K562 (cell line): ENCODE data around the gene ZNF594. TPM values are rescaled to one million over a fixed set of nuclear protein-coding genes. Genes with fewer than 3 reads are reported as not detected.
A peak's percentile ranks its signal among the peaks of the same experiment; 100 is the strongest.

Experiments used
- CCNT2 ChIP-seq: IDR thresholded peaks from 2 replicates; pipeline ENCODE4 v1.6.1; 2011; ENCODE audit warnings: borderline replicate concordance, low read depth, mild to moderate bottlenecking, moderate library complexity, mixed read lengths, low read length; ENCODE audit not compliant: insufficient read length; ENCODE audit errors: extremely low read depth
- MAX ChIP-seq: sonication (generic); formaldehyde crosslinking; IDR thresholded peaks from 2 replicates; pipeline ENCODE4 v1.9.0; 2022; ENCODE audit warnings: mild to moderate bottlenecking, missing genetic modification reagents
- NCOR1 ChIP-seq: fragments of 450-650 bp; IDR thresholded peaks from 2 replicates; pipeline ENCODE4 v1.6.1; 2016; ENCODE audit warnings: mild to moderate bottlenecking, moderate library complexity
- NKRF ChIP-seq: fragments of 450-650 bp; IDR thresholded peaks from 2 replicates; pipeline ENCODE4 v1.6.1; 2016; ENCODE audit warnings: borderline replicate concordance
- PHF20 ChIP-seq: fragments of 450-650 bp; IDR thresholded peaks from 2 replicates; pipeline ENCODE4 v1.6.1; 2018; ENCODE audit not compliant: partially characterized antibody
- POLR2H ChIP-seq: IDR thresholded peaks from 2 replicates; pipeline ENCODE4 v1.6.1; 2016; ENCODE audit warnings: missing genetic modification characterization, low read depth, mild to moderate bottlenecking, control low read depth, missing compliant biosample characterization, moderate library complexity
- TRIM24 ChIP-seq, 2 experiments: fragments of 450-650 bp; IDR thresholded peaks; 2 replicates each; pipeline ENCODE4 v1.6.1; 2016
- YY1 ChIP-seq, 3 experiments: IDR thresholded peaks; 2 replicates each; pipeline ENCODE4 v1.6.1; 2011; ENCODE audit warnings: low read length in 2 of 3, mild to moderate bottlenecking in 2 of 3, moderate library complexity in 2 of 3, borderline replicate concordance in 1 of 3, control low read depth in 1 of 3, low read depth in 1 of 3; ENCODE audit not compliant: insufficient read depth in 3 of 3, insufficient replicate concordance in 2 of 3, control insufficient read depth in 1 of 3, insufficient read length in 1 of 3; ENCODE audit errors: extremely low read depth in 1 of 3
- polyA plus RNA-seq, 8 experiments: library from polyadenylated mRNA; depleted of rRNA in 4 of 8; stranded (reverse) in 5 of 8; unstranded in 3 of 8; fragments of >200 nt; fragmentation: Nextera tagmentation in 2 of 8; fragmentation: Illumina TruSeq in 1 of 8; extraction: Ambion mirVana in 2 of 8; extraction: Trizol in 1 of 8; gene quantifications; 2 replicates each; pipeline versions ENCODE4 v1.2.1 to v1.2.3, GENCODE V29; 2011 to 2014; ENCODE audit warnings: inconsistent platforms in 1 of 8, missing spikeins in 1 of 8
- total RNA-seq, 7 experiments: library from RNA; depleted of rRNA in 6 of 7; stranded (reverse); fragments of >200 nt in 6 of 7; fragmentation: Illumina TruSeq in 2 of 7; extraction: Trizol in 2 of 7; gene quantifications; 2 replicates each; pipeline versions ENCODE4 v1.2.1 to v1.2.3, GENCODE V29; 2011 to 2021; ENCODE audit warnings: low replicate concordance in 1 of 7
- TF ChIP-seq, protein P1 (sequence below), 2 experiments: fragments of 450-650 bp in 1 of 2; sonication (generic) in 1 of 2; formaldehyde crosslinking in 1 of 2; IDR thresholded peaks; 2 replicates each; pipeline versions ENCODE4 v1.7.1 to v1.9.0; 2016 to 2022; ENCODE audit warnings: inconsistent platforms in 1 of 2, mild to moderate bottlenecking in 1 of 2, missing genetic modification reagents in 1 of 2
- TF ChIP-seq, protein P2 (sequence below), 2 experiments: fragments of 450-650 bp; IDR thresholded peaks; 2 replicates each; pipeline ENCODE4 v1.6.1; 2016

Gene ZNF594
- total and polyA plus RNA-seq, 9 of the 15 experiments (the other 6 are each of a cell fraction or from before 2014, with no cell fraction given): 0.24 to 4.7 (median 2.6) TPM

DNA sequence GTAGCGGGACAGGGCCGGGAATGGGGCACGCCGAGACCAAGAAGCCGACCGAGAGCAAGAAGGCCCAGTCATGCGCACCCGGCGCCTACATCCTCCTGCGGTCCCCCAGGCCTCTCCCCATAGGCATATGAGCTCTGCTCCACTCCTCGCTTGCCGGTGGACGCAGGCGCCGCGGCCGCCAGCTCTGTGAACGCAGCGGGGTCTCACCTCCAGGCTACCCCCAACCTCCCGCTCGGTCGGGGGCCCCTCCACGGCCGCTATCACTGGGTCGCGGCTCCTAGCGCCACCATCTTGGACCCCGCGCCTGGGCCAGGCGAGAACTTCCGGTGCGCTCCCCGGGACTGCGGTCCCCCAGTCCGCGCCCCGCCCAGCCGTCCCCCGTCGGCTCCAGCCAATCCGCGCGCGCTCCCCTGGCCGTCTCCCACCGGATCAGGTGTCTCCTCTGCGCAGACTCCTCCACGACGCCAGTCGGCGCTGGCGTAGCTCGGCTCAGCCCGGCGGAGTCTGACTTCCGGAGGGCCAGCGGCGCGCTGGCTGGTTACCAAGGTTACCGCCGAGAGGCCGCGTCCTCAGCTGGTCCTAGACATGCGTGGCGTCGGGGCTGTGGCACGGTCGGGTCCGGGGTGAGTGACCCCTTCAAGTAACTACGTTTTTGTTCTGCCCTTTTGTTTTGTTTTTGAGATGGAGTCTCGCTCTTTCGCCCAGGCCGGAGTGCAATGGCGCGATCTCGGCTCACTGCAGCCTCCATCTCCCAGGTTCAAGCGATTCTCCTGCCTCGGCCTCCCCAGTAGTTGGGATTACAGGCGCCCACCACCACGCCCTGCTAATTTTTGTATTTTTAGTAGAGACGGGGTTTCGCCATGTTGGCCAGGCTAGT lies at the start of gene ZNF594 (continued):
- TF ChIP-seq, protein P1, sequence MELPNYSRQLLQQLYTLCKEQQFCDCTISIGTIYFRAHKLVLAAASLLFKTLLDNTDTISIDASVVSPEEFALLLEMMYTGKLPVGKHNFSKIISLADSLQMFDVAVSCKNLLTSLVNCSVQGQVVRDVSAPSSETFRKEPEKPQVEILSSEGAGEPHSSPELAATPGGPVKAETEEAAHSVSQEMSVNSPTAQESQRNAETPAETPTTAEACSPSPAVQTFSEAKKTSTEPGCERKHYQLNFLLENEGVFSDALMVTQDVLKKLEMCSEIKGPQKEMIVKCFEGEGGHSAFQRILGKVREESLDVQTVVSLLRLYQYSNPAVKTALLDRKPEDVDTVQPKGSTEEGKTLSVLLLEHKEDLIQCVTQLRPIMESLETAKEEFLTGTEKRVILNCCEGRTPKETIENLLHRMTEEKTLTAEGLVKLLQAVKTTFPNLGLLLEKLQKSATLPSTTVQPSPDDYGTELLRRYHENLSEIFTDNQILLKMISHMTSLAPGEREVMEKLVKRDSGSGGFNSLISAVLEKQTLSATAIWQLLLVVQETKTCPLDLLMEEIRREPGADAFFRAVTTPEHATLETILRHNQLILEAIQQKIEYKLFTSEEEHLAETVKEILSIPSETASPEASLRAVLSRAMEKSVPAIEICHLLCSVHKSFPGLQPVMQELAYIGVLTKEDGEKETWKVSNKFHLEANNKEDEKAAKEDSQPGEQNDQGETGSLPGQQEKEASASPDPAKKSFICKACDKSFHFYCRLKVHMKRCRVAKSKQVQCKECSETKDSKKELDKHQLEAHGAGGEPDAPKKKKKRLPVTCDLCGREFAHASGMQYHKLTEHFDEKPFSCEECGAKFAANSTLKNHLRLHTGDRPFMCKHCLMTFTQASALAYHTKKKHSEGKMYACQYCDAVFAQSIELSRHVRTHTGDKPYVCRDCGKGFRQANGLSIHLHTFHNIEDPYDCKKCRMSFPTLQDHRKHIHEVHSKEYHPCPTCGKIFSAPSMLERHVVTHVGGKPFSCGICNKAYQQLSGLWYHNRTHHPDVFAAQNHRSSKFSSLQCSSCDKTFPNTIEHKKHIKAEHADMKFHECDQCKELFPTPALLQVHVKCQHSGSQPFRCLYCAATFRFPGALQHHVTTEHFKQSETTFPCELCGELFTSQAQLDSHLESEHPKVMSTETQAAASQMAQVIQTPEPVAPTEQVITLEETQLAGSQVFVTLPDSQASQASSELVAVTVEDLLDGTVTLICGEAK (IDR thresholded peaks at IDR 0.05): peak; percentile 89
- TF ChIP-seq, protein P1 (CRISPR knock-in tag; IDR thresholded peaks at IDR 0.05): no peak
- TF ChIP-seq POLR2H (tag) (peak; percentile 28; the same call in 1 of the 2 replicates), CCNT2 (peak; percentile 66), NCOR1 (no peak), PHF20 (peak; percentile 79), TRIM24 (IDR thresholded peaks at IDR 0.05) (0 out of 4 replicates have a peak, but pooled peaks of 1 of the 2 experiments have one; percentile 39), MAX (no peak), YY1 (IDR thresholded peaks at IDR 0.05; ENCODE audit: borderline replicate concordance in 1 of 3, control insufficient read depth in 1 of 3, extremely low read depth in 1 of 3, insufficient read depth in 3 of 3, insufficient read length in 1 of 3, insufficient replicate concordance in 2 of 3, low read depth in 1 of 3, low read length in 2 of 3) (peak; percentile 50 to 91 (median 84)), NKRF (peak; percentile 58; the same call in 1 of the 2 replicates)
- TF ChIP-seq, protein P2, sequence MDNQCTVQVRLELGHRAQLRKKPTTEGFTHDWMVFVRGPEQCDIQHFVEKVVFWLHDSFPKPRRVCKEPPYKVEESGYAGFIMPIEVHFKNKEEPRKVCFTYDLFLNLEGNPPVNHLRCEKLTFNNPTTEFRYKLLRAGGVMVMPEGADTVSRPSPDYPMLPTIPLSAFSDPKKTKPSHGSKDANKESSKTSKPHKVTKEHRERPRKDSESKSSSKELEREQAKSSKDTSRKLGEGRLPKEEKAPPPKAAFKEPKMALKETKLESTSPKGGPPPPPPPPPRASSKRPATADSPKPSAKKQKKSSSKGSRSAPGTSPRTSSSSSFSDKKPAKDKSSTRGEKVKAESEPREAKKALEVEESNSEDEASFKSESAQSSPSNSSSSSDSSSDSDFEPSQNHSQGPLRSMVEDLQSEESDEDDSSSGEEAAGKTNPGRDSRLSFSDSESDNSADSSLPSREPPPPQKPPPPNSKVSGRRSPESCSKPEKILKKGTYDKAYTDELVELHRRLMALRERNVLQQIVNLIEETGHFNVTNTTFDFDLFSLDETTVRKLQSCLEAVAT (IDR thresholded peaks at IDR 0.05): 0 out of 4 replicates have a peak, but pooled peaks of 1 of the 2 experiments have one; percentile 31
